GM23338 (cell line): ENCODE measurements around the gene CAMKK2. TPM values are rescaled to one million over a fixed set of nuclear protein-coding genes. Genes with fewer than 3 reads are reported as not detected.

Experiments
- ATAC-seq: fragments of 200-7000 bp; cut with Tn5 transposase; 3 replicates; pipeline ENCODE4 v1.9.1; 2020
- DNase-seq: peaks from one replicate; pipeline ENCODE4 v3.0.0-alpha.2; 2015; ENCODE audit warnings: low spot score
- H2AFZ ChIP-seq: fragments of 200-600 bp; sonication (generic); 2 replicates; pipeline ENCODE4 v1.8.0; 2016; ENCODE audit warnings: antibody characterized with exemption, mild to moderate bottlenecking, moderate library complexity
- H3F3A ChIP-seq: fragments of 200-600 bp; sonication (generic); replicated peaks from 2 replicates; pipeline ENCODE4 v1.8.0; 2017; ENCODE audit warnings: antibody characterized with exemption, mixed run types, low read depth
- H3K27ac ChIP-seq: fragments of 200-600 bp; sonication (generic); 2 replicates; pipeline ENCODE4 v1.6.1; 2016; ENCODE audit warnings: low read depth
- H3K27me3 ChIP-seq: fragments of 200-600 bp; sonication (generic); 2 replicates; pipeline ENCODE4 v1.8.0; 2016; ENCODE audit warnings: mild to moderate bottlenecking, mixed run types, moderate library complexity; ENCODE audit not compliant: insufficient read depth
- H3K36me3 ChIP-seq: fragments of 200-600 bp; sonication (generic); 2 replicates; pipeline ENCODE4 v1.8.0; 2016; ENCODE audit warnings: mild to moderate bottlenecking; ENCODE audit not compliant: insufficient read depth
- H3K4me1 ChIP-seq: fragments of 200-600 bp; sonication (generic); 2 replicates; pipeline ENCODE4 v1.8.0; 2016; ENCODE audit warnings: mild to moderate bottlenecking, moderate library complexity; ENCODE audit not compliant: insufficient read depth
- H3K4me2 ChIP-seq: fragments of 200-600 bp; sonication (generic); 2 replicates; pipeline ENCODE4 v1.7.1; 2017; ENCODE audit warnings: mixed run types
- H3K4me3 ChIP-seq: fragments of 200-600 bp; sonication (generic); 2 replicates; pipeline ENCODE4 v1.6.1; 2016; ENCODE audit warnings: mixed run types
- H3K79me2 ChIP-seq: fragments of 200-600 bp; sonication (generic); replicated peaks from 2 replicates; pipeline ENCODE4 v1.8.0; 2017; ENCODE audit warnings: mild to moderate bottlenecking; ENCODE audit not compliant: insufficient read depth
- H3K9me2 ChIP-seq: fragments of 200-600 bp; sonication (generic); 2 replicates; pipeline ENCODE4 v1.8.0; 2017; ENCODE audit not compliant: insufficient read depth
- H4K20me1 ChIP-seq: fragments of 200-600 bp; sonication (generic); replicated peaks from 2 replicates; pipeline ENCODE4 v1.8.0; 2017; ENCODE audit warnings: mild to moderate bottlenecking; ENCODE audit not compliant: insufficient read depth
- H3K27ac Mint-ChIP-seq: 2 replicates; pipeline ENCODE4 v1.8.0; 2020; ENCODE audit warnings: inconsistent platforms, mild to moderate bottlenecking, moderate library complexity, mixed read lengths
- H3K27me3 Mint-ChIP-seq: 3 replicates; pipeline ENCODE4 v1.8.0; 2022; ENCODE audit warnings: low read depth, mild to moderate bottlenecking, moderate library complexity, mixed read lengths, inconsistent platforms; ENCODE audit not compliant: insufficient read depth, poor library complexity
- H3K36me3 Mint-ChIP-seq: 3 replicates; pipeline ENCODE4 v1.8.0; 2021; ENCODE audit warnings: low read depth, mild to moderate bottlenecking, inconsistent platforms, moderate library complexity, mixed read lengths
- H3K4me1 Mint-ChIP-seq: 3 replicates; pipeline ENCODE4 v1.8.0; 2020; ENCODE audit warnings: mild to moderate bottlenecking, inconsistent platforms, mixed read lengths
- H3K4me3 Mint-ChIP-seq: 3 replicates; pipeline ENCODE4 v1.8.0; 2021; ENCODE audit warnings: moderate library complexity, mild to moderate bottlenecking, inconsistent platforms, mixed read lengths
- H3K9me3 Mint-ChIP-seq: 3 replicates; pipeline ENCODE4 v1.8.0; 2020; ENCODE audit warnings: moderate library complexity, mild to moderate bottlenecking, inconsistent platforms, mixed read lengths
- CREB1 ChIP-seq: fragments of 250-450 bp; sonication (Bioruptor Pico); IDR thresholded peaks from 2 replicates; pipeline ENCODE4 v1.5.0; 2020; ENCODE audit warnings: low read depth, mild to moderate bottlenecking, moderate library complexity
- JUNB ChIP-seq: IDR thresholded peaks from one replicate; pipeline ENCODE4 v1.6.1; 2016; ENCODE audit warnings: antibody characterized with exemption; ENCODE audit not compliant: unreplicated experiment
- NANOG ChIP-seq: IDR thresholded peaks from 2 replicates; pipeline ENCODE4 v1.6.1; 2016; ENCODE audit warnings: antibody characterized with exemption, borderline replicate concordance
- POLR2AphosphoS5 ChIP-seq: IDR thresholded peaks from 2 replicates; pipeline ENCODE4 v1.6.1; 2016; ENCODE audit warnings: antibody characterized with exemption, low read depth
- ZNF114 ChIP-seq: fragments of 250-450 bp; sonication (Bioruptor Pico); IDR thresholded peaks from 2 replicates; pipeline ENCODE4 v1.5.0; 2020; ENCODE audit warnings: mild to moderate bottlenecking, moderate library complexity
- polyA plus RNA-seq: library from polyadenylated mRNA; unstranded; fragments of >200 nt; fragmentation: Nextera tagmentation; extraction: Ambion mirVana; gene quantifications from 2 replicates; pipeline ENCODE4 v1.2.1, GENCODE V29; 2016
- total RNA-seq: library from RNA; depleted of rRNA; stranded (reverse); fragments of >200 nt; shearing (Covaris generic); gene quantifications from 2 replicates; pipeline ENCODE4 v1.2.3, GENCODE V29; 2014
- TF ChIP-seq, protein P1 (sequence below): IDR thresholded peaks from 2 replicates; pipeline ENCODE4 v1.6.1; 2016; ENCODE audit warnings: antibody characterized with exemption
- TF ChIP-seq, protein P2 (sequence below): fragments of 250-450 bp; sonication (Bioruptor Pico); IDR thresholded peaks from 2 replicates; pipeline ENCODE4 v1.5.0; 2020; ENCODE audit warnings: mild to moderate bottlenecking, moderate library complexity

CAMKK2 gene
- total and polyA plus RNA-seq, 2 experiments from 2014 or later = 10.3 to 26.4 TPM

DNA sequence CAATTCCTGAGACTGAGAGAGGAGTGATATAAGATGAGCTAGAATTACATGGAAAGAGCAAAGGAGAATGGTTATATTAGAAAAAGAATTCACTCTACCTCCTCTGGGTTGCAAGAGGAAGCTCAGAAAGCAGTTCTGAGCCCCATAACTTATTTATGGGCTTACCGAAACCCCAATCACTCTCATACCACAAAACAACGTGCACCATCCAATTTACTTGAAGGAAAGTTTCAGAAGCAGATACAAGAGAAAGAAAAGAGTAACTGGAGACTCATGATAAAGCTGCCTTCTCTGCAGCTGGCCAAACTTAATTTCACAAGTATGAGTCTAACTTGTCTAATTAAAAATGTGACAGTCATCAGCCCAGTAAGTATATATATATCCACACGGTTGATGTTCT lies 27.4 kb upstream of the CAMKK2 start:
- ATAC-seq (no peak), DNase-seq (no peak)
- H3K4me2 ChIP-seq = no peak overlapping the region
- no peaks in the 10 kb centered on the region for H3F3A ChIP-seq
- H3K4me1 ChIP-seq = no peaks in the 10 kb centered on the region
- H3K36me3 Mint-ChIP-seq = peaks cover 53% of the 10 kb centered on the region
- H3K79me2 ChIP-seq = no peaks in the 10 kb centered on the region
- no peak overlapping the region for H3K4me3 ChIP-seq
- H3K9me2 ChIP-seq = no peaks in the 10 kb centered on the region
- no peaks in the 10 kb centered on the region for H3K27me3 Mint-ChIP-seq
- no peak overlapping the region for H3K27ac ChIP-seq
- no peaks in the 10 kb centered on the region for H3K4me1 Mint-ChIP-seq
- peaks cover 3% of the 10 kb centered on the region for H4K20me1 ChIP-seq
- TF ChIP-seq, protein P1, sequence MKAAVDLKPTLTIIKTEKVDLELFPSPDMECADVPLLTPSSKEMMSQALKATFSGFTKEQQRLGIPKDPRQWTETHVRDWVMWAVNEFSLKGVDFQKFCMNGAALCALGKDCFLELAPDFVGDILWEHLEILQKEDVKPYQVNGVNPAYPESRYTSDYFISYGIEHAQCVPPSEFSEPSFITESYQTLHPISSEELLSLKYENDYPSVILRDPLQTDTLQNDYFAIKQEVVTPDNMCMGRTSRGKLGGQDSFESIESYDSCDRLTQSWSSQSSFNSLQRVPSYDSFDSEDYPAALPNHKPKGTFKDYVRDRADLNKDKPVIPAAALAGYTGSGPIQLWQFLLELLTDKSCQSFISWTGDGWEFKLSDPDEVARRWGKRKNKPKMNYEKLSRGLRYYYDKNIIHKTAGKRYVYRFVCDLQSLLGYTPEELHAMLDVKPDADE = no peak
- TF ChIP-seq NANOG (no peak), ZNF114 (CRISPR knock-in tag) (no peak), JUNB (no peak)
- H3K9me3 Mint-ChIP-seq = no peaks in the 10 kb centered on the region; the same call in 2 of the 3 replicates
- H3K27ac Mint-ChIP-seq = no peak overlapping the region
- peaks cover 32% of the 10 kb centered on the region for H3K36me3 ChIP-seq
- H3K4me3 Mint-ChIP-seq = no peak overlapping the region
- H3K27me3 ChIP-seq = no peaks in the 10 kb centered on the region
- H2AFZ ChIP-seq = no peak overlapping the region

DNA sequence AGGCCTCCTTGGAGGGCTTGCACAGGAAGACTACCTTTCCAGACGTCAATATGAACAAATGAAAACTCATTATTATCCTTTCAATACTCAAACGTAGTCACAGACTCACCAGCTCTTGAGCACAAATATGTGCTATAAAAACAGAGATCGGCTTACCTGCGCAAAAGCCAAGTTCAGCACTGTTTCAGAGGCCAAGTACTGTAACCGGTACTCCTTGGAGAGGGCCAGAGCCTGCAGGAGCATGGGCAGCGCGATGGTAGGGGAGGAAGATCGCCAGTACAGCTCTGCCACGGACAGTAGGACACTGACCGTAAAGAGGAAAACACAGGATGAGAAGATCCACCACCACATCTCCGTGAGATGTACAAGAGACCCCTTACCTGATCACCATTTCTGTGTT lies 21.6 kb upstream of the CAMKK2 start:
- DNase-seq (no peak), ATAC-seq (no peak)
- Histone ChIP-seq H3K4me3 (no peak overlapping the region), H3K79me2 (peaks cover under 1% of the 10 kb centered on the region; the same call in 1 of the 2 replicates), H3K27ac (no peak overlapping the region), H3K36me3 (peaks cover 34% of the 10 kb centered on the region), H4K20me1 (no peaks in the 10 kb centered on the region; the same call in 1 of the 2 replicates), H3K4me1 (peaks cover 10% of the 10 kb centered on the region; the same call in 1 of the 2 replicates), H3F3A (no peaks in the 10 kb centered on the region), H3K4me2 (no peak overlapping the region), H3K27me3 (no peaks in the 10 kb centered on the region), H3K9me2 (no peaks in the 10 kb centered on the region), H2AFZ (no peak overlapping the region)
- Mint-ChIP-seq H3K9me3 (no peaks in the 10 kb centered on the region; the same call in 2 of the 3 replicates), H3K36me3 (peaks cover 47% of the 10 kb centered on the region), H3K4me3 (no peak overlapping the region), H3K27ac (no peak overlapping the region; the same call in 1 of the 2 replicates), H3K4me1 (peaks cover 6% of the 10 kb centered on the region; the same call in 2 of the 3 replicates), H3K27me3 (peaks cover 2% of the 10 kb centered on the region)
- TF ChIP-seq POLR2AphosphoS5 = no peak
- TF ChIP-seq, protein P2, sequence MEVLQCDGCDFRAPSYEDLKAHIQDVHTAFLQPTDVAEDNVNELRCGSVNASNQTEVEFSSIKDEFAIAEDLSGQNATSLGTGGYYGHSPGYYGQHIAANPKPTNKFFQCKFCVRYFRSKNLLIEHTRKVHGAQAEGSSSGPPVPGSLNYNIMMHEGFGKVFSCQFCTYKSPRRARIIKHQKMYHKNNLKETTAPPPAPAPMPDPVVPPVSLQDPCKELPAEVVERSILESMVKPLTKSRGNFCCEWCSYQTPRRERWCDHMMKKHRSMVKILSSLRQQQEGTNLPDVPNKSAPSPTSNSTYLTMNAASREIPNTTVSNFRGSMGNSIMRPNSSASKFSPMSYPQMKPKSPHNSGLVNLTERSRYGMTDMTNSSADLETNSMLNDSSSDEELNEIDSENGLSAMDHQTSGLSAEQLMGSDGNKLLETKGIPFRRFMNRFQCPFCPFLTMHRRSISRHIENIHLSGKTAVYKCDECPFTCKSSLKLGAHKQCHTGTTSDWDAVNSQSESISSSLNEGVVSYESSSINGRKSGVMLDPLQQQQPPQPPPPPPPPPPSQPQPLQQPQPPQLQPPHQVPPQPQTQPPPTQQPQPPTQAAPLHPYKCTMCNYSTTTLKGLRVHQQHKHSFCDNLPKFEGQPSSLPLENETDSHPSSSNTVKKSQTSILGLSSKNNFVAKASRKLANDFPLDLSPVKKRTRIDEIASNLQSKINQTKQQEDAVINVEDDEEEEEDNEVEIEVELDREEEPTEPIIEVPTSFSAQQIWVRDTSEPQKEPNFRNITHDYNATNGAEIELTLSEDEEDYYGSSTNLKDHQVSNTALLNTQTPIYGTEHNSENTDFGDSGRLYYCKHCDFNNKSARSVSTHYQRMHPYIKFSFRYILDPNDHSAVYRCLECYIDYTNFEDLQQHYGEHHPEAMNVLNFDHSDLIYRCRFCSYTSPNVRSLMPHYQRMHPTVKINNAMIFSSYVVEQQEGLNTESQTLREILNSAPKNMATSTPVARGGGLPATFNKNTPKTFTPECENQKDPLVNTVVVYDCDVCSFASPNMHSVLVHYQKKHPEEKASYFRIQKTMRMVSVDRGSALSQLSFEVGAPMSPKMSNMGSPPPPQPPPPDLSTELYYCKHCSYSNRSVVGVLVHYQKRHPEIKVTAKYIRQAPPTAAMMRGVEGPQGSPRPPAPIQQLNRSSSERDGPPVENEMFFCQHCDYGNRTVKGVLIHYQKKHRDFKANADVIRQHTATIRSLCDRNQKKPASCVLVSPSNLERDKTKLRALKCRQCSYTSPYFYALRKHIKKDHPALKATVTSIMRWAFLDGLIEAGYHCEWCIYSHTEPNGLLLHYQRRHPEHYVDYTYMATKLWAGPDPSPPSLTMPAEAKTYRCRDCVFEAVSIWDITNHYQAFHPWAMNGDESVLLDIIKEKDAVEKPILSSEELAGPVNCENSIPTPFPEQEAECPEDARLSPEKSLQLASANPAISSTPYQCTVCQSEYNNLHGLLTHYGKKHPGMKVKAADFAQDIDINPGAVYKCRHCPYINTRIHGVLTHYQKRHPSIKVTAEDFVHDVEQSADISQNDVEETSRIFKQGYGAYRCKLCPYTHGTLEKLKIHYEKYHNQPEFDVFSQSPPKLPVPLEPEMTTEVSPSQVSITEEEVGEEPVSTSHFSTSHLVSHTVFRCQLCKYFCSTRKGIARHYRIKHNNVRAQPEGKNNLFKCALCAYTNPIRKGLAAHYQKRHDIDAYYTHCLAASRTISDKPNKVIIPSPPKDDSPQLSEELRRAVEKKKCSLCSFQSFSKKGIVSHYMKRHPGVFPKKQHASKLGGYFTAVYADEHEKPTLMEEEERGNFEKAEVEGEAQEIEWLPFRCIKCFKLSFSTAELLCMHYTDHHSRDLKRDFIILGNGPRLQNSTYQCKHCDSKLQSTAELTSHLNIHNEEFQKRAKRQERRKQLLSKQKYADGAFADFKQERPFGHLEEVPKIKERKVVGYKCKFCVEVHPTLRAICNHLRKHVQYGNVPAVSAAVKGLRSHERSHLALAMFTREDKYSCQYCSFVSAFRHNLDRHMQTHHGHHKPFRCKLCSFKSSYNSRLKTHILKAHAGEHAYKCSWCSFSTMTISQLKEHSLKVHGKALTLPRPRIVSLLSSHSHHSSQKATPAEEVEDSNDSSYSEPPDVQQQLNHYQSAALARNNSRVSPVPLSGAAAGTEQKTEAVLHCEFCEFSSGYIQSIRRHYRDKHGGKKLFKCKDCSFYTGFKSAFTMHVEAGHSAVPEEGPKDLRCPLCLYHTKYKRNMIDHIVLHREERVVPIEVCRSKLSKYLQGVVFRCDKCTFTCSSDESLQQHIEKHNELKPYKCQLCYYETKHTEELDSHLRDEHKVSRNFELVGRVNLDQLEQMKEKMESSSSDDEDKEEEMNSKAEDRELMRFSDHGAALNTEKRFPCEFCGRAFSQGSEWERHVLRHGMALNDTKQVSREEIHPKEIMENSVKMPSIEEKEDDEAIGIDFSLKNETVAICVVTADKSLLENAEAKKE (CRISPR knock-in tag) = no peak
- no peak for TF ChIP-seq CREB1 (CRISPR knock-in tag)
- TF ChIP-seq, protein P1 = no peak
